Cardiac muscle cell (in vitro differentiated cells and primary cell): Measurements from ENCODE around the gene YRDC. TPM values are rescaled to one million over a fixed set of nuclear protein-coding genes. Genes with fewer than 3 reads are reported as not detected.

Experiments
- DNase-seq, 2 donors: peaks; one replicate each; pipeline versions ENCODE4 v3.0.0 to v3.0.0-alpha.2; 2010 to 2017; ENCODE audit warnings: low read depth in 1 of 2, low spot score in 1 of 2
- H3K27ac ChIP-seq: fragments of 200-600 bp; sonication (generic); 2 replicates; pipeline ENCODE4 v1.5.1; 2016
- H3K27me3 ChIP-seq: fragments of 200-600 bp; sonication (generic); 2 replicates; pipeline ENCODE4 v1.6.0; 2016; ENCODE audit warnings: control low read depth
- H3K36me3 ChIP-seq: fragments of 200-600 bp; sonication (generic); 2 replicates; pipeline ENCODE4 v1.5.1; 2016; ENCODE audit warnings: control low read depth
- H3K4me1 ChIP-seq: fragments of 200-600 bp; sonication (generic); 2 replicates; pipeline ENCODE4 v1.8.1; 2017; ENCODE audit warnings: low read depth, mild to moderate bottlenecking, mixed run types
- H3K4me3 ChIP-seq: fragments of 200-600 bp; sonication (generic); 2 replicates; pipeline ENCODE4 v1.5.1; 2016; ENCODE audit warnings: mild to moderate bottlenecking
- H3K9me3 ChIP-seq: fragments of 200-600 bp; sonication (generic); 2 replicates; pipeline ENCODE4 v1.5.1; 2017; ENCODE audit warnings: low read depth, mild to moderate bottlenecking, control low read depth
- CTCF ChIP-seq: IDR thresholded peaks from 2 replicates; pipeline ENCODE4 v1.5.1; 2012; ENCODE audit warnings: low read depth, mild to moderate bottlenecking, low read length
- polyA plus RNA-seq: library from polyadenylated mRNA; unstranded; fragments of >200 nt; fragmentation: Nextera tagmentation; extraction: Ambion mirVana; gene quantifications from 2 replicates; pipeline ENCODE4 v1.2.1, GENCODE V29; 2016
- total RNA-seq: library from RNA; depleted of rRNA; stranded (reverse); fragments of >200 nt; gene quantifications from 2 replicates; pipeline ENCODE4 v1.2.3, GENCODE V29; 2016

YRDC gene
- total and polyA plus RNA-seq, 2 experiments from 2014 or later, result 9.7 to 22.2 TPM

- no peaks in the 10 kb centered on the region for H3K27me3 ChIP-seq
- no peak for TF ChIP-seq CTCF
- no peaks in the 10 kb centered on the region for H3K9me3 ChIP-seq
- DNase-seq, result peak in 1 of 2 donors; percentile 28
- no peaks in the 10 kb centered on the region for H3K36me3 ChIP-seq
- H3K4me1 ChIP-seq, result no peaks in the 10 kb centered on the region
- H3K4me3 ChIP-seq, result no peak overlapping the region
- H3K27ac ChIP-seq, result no peak overlapping the region
Measured at GRCh38 chr1:37850352-37850955, 42.4 kb upstream of the YRDC start.

- no peak for DNase-seq
- Histone ChIP-seq H3K27ac (no peak overlapping the region), H3K9me3 (no peaks in the 10 kb centered on the region), H3K27me3 (no peaks in the 10 kb centered on the region), H3K36me3 (no peaks in the 10 kb centered on the region), H3K4me1 (no peaks in the 10 kb centered on the region), H3K4me3 (no peak overlapping the region)
- no peak for TF ChIP-seq CTCF
Measured at GRCh38 chr1:37849480-37849879, 41.5 kb upstream of the YRDC start.

GRCh38 chr1:37846647-37847339, 38.8 kb upstream of the YRDC start:
- Histone ChIP-seq H3K36me3 (no peaks in the 10 kb centered on the region), H3K4me1 (peaks cover 6% of the 10 kb centered on the region), H3K4me3 (no peak overlapping the region), H3K27me3 (no peaks in the 10 kb centered on the region), H3K9me3 (no peaks in the 10 kb centered on the region), H3K27ac (no peak overlapping the region)
- TF ChIP-seq CTCF, result no peak
- DNase-seq, result no peak

GRCh38 chr1:37845786-37846185, 37.8 kb upstream of the YRDC start:
- no peaks in the 10 kb centered on the region for H3K9me3 ChIP-seq
- no peak for TF ChIP-seq CTCF
- no peaks in the 10 kb centered on the region for H3K27me3 ChIP-seq
- H3K36me3 ChIP-seq, result no peaks in the 10 kb centered on the region
- H3K27ac ChIP-seq, result no peak overlapping the region
- peaks cover 6% of the 10 kb centered on the region for H3K4me1 ChIP-seq
- H3K4me3 ChIP-seq, result no peak overlapping the region
- DNase-seq, result peak in 1 of 2 donors; percentile 55

GRCh38 chr1:37845049-37845646, 37.1 kb upstream of the YRDC start:
- DNase-seq, result no peak
- no peak for TF ChIP-seq CTCF
- no peaks in the 10 kb centered on the region for H3K36me3 ChIP-seq
- H3K27me3 ChIP-seq, result no peaks in the 10 kb centered on the region
- H3K27ac ChIP-seq, result no peak overlapping the region
- no peak overlapping the region for H3K4me3 ChIP-seq
- H3K4me1 ChIP-seq, result peaks cover 6% of the 10 kb centered on the region
- no peaks in the 10 kb centered on the region for H3K9me3 ChIP-seq
